GM18519 (cell line): Measurements from ENCODE around the gene LPO.

Source experiments
- ATAC-seq: cut with Tn5 transposase; IDR thresholded peaks from one replicate; pipeline ENCODE4 v1.9.1; 2021; ENCODE audit warnings: mild to moderate bottlenecking, moderate library complexity; ENCODE audit not compliant: unreplicated experiment, low FRiP score

LPO gene

DNA sequence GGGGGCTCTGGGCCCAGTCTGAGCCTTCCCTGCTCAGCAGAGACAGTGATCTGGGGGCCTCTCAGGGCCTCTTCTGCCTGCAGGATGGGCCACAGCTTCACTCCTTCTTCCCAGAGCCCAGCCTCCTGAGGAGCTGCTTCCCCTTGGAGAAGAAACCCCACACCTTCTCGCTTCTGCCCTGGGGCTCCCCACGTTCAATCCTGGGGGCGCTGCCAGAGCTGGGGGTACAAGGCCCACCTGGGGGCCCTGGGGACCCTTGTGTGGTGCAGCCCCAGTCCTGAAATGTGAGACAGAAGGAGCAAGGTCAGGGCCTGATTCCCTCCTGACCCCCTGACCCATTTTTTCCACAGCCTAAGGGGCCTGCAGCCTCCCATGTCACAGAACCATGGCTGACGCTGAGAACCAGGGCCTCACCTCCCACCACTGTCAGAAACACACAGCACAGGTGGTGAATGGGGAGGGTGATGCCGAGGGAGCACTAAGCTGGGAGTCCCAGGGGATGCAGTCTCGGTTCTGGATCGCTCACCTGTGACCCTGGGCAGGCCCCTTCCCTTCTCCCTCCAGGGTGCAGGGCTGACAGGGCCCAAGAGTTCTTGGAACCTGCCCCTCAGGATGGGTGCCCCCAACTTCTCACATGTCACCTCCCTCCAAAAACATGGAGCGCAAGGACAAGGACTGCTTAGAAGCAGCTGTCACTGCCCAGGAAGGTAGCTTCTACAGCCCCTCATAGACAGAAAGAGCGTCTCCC lies 64.0 kb downstream of the LPO start:
- ATAC-seq = no peak

DNA sequence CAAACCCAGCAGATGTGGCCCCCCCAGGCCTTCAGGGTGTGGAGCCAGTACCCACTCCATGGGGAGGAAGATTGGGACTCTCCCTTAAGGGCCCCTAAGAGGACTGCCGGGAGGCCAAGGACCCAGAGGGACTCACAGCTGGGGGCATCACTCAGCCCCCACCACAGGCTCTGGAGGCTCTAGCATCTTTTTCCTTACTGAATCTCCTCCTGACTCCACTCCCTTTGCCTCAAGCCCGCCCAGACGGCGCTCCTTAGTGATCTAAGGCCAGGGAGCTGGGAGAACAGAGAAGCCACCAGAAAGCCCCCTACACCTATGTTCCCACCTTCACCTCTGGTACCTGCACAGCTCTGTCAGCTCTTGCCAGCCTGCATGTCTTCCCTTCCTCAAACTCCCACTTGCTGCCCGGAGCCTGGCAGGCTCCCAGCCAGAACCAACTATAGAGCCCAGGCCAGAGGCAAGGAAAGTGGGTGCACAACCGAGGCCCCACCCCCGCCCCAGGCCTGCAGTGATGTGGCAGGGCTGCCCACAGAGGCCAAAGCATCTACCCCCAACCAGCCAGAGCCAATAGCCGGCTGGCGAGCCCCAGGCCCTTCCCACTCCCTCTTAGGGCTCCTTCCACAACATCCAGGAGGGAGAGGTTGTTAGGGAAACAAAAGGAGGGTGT lies 64.7 kb downstream of the LPO start:
- ATAC-seq = no peak

DNA sequence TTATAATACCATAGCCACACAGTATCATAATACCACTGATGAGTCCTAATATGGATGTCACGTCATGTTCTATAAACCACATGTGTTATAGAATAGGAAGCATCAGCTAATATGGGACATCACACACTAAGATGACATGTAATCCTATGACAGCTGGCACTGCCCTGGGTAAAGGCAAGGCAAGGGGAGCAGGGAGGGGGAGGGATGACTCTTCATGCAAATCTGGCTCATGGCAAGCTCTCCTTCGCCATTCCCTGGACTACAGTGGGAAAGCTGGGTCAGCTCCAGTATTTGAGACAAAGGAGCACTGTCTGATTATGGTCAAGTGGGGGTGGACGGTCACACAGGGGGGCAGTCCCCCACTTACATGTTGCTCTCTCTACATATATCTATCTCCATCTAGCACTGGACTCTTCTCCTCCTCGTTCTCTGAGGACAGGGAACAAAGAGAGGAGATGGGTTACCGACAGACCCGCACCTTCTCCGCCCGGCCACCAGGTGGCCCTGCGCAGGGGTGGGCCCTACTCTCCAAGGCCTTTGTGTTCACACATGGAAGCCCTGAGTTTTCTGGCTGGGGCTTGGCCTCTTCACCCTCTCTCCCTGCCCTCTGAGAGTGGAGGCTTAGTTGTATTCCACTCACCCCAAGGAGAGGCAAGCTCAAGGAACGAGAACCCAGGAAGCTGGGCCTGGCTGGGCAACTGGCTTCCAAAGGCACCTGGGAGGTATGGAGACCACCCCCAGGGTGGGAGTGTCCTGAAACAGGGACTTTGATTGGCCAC lies 65.8 kb downstream of the LPO start:
- ATAC-seq = no peak

DNA sequence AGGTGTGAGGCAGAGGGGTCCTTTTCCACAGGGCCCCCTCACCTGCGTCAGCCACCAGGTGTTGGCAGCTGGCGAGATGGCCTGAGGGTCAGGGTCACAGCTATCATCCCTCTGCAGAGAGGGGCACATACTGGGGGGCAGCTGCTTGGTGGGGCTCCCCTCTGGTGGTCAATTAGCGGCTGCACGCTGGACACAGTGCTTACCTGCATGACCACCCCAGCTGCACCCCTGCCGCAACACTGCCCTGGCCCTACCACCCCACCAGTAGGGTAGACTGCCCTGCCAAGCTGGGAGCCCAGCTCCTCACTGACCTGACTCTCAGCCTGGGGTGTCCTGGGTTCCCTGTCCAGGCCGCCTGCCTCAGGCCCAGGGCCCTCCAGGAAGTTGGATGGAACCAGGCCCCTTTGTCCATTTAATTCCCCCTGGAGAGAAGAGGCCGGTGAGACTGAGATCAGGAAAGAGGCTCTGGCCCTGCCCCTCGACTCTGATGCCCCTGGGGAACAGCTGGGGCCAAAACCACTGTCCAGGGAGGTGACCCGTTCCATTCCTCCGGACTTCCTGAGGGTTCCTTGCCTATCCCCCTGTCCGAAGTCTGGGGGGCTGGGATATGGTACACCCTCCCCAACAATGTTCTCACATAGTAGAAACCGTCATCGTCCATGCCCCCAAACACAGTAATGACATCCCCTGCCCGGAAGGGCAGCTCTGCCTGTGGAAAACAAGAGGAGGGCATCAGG lies 66.5 kb downstream of the LPO start:
- no peak for ATAC-seq

DNA sequence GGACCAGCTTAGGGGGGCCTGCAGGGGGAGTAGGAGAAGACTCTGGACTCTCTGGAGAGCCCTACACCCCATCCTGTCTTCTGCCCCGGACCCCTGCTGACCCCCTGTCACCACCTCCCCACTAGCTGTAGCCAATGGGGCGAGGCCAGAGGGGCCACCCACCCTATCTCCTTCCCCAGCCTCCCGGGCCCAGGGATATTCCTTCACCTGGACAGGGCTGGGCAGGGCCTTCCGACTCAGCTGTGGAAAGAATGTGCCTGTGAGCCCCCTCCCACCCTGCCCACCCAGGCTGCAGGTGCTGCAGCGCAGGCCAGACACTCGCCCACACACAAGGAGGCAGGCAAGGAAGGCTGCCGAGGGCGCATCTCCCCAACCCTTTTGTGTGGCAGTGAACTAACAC lies 67.2 kb downstream of the LPO start:
- ATAC-seq = no peak

DNA sequence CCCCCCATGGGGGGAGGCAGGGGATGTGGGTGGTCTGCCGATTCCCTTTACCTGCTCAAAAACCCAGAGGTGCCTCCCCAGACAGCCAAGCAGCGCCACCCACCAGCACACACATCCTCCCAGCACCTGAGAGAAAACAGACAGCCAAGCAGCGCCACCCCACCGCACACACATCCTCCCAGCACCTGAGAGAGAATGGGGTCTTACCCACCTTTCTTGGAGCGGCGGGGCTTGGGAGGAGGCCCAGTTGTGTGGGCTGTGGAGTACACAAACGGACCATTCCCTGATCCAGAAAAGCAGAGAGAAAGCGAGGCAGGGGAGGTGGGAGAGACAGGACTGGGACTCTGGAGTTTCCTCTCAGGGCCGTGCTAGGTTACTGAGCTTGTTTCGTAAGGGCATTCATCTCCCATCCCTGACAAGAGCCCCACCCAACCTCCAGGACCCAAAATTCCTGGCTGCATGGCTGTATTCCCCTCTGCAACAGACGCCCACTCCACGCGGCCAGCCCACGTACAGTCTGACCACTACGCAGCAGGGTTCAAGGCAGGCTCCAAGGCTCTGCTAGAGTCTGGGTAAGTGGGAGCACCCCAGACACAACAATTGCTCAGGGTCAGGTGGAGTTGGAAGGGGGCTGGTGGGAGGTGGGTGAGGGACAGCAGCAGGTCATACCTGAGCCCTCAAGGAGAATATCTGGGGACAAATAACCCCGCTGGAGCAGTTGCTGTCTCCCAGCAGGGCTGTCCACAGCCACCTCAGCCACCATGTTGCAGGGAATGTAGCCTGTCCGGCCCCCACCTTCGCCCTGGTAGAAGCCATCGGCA lies 68.0 kb downstream of the LPO start:
- ATAC-seq = no peak

DNA sequence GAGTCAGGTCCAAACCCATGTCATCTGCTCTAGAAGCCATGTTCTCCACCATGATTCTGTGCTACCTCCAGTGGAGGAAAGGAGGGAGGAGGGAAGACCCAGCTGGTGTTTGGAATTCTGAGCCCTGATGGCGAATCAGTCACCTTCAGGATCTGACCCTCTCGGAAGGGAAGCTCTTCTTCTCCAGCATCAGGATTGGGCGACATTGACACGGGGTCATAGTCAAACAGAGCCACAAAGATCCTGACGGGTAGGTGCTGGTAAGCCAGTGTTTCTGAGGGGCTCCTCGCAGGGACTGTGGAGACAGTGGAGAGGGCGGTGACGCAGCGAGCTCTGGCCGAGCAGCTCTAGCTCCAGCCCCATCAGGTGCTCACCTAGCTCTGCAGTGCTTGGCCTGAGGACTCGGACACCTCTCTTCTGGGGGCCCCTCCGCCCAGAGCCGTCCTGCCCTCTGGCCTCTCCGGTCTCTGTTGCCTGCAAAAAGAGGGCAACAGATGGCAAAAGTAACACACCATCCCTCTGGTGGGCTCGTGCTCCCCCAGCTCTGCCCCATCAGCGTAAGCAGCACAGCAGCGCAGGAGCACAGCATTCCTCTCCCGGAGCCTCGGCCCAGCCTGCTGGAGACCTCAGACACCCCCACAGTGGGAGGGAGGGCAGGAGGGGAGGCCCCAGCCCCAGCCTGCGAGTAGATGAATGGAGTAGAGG lies 69.2 kb downstream of the LPO start:
- ATAC-seq = no peak

DNA sequence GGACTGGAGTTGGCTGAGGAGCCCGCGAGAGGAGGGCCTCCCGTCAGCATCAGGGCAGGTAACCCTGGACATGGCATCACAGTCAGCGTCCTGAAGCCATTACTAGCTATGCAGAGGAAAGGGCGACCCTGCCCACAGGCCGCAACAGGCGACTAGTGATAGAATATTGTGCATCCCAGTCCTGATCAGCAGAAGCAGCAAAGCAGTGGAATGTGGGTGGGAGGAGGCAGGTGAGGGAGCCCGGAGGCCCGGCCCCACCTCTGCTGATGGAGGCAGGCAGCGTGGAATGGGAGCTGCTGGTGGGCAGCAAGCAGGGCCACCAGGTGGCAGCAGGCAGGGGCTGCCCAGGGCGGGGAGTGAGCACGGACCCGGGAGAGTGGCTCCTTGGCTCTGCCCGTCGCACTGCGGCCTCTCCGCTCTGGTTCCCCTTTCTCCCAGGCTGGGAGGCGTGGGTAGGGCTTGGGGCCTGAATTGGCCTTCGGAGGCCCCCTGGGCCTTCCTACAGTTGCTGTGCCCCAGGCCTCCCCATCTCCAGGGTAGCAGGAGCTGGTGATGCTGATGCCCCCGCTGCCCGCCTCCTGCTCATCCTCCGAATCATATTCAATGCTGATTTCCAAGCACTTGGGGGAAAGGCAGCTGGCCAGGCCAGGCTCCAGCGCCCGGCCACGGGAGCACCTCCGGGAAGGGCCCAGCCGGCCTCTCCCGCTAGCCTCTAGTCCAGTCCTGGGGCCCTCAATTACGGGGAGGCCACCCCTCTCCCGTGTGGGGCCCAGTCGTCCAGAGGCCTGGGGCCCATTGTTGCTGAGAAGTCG lies 70.0 kb downstream of the LPO start:
- ATAC-seq = no peak

DNA sequence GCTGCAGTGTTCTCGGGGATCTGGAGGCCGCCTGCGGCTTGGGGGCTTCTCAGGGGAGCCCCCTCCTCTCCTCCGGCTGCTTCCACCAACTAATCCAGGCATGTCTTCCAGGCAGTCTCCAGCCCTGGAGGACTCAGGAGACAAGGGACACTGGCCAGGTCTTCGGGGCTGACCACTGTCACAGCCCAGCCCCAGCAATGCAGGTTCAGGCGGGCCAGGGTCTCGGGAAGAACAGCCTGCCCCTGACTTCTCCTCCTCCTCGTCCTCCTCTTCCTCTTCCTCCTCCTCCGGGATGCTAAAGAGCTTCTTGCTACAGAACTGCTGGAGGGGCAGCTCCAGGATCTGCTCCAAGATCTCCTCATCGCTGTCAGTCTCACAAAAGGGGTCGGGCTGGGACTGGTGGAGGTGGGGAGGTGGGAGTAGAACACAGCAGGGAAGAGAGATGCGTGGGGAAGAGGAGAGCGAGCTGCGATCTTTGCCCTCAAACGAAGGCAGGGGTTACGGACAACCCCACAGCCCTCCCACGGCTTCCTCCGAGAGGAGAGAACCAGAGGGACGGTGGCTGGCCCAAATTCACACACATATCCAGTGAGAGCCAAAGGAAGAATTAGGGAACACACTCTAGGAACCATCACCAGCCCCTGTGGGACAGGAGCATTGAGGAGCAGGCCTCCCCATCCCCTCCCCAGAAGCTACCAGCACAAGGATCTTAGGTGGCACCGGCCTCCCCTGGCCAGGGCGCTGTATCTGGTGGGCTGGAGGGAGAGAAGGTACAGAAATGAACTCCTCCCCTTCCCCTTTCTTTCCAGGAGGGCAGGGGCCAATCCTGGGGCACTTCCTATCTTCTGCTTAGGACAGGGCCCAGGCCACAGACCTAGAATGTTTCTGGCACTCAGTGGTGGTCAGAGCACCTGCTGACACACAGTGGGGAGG lies 70.9 kb downstream of the LPO start:
- no peak for ATAC-seq

DNA sequence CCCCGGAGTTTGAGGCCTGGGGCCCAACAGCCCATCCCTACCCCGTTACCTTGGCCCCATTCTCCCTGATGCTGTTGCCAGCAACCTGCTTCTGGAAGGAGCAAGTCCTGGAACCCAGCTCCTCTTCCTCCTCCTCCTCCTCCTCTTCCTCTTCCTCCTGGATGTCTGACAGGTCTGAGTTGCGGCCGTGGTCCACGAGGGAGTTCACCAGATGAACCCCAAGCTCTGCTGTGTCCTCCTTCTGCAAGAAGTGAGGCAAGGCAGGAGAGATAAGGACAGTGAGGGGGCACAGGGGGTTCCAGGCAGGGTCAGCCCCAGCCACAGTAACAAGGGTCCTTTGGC lies 71.5 kb downstream of the LPO start:
- no peak for ATAC-seq

DNA sequence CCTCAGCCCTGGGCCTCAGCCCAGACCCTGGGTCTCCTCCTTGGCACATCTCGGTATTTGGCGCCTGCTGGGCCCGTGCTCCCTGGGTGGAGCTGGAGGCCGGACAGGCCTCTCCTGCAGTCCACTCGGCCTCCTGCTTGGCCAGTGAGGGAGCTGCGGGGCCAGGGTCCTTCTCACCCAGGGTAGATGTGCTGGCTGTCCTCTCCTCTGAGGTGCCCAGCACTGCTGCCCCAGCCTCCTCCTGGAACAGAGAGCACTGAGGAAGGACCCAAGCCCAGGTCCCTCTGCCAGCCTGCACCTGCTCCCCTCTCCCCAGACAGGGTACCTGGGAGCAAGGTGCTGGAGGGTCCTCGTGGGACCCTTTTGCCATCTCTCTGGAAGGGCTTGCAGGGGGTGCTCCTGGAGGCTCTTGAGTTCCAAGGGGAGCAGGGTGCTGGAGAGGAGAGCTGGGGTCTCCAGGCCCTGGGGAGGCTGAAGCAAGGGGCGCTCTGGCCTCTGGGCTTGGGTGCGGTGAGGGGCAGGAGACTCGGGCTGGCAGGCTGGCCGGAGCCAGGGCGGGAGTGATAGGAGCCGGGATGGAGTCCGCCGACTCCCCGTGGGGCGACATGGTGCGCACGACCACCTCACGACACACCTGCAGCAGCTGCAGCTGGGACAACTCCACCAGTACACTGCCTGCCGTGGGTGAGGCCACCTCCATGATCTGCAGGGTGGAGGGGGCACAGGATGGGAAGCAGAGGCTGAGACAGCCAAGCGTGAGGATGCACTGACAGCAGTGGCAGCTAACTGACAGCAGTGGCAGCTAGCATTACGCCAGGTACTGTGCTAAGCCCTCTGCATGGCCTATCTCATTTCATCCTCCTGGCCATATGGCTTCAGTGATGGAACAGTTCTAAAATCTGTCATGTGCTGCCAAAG lies 72.4 kb downstream of the LPO start:
- ATAC-seq = no peak

DNA sequence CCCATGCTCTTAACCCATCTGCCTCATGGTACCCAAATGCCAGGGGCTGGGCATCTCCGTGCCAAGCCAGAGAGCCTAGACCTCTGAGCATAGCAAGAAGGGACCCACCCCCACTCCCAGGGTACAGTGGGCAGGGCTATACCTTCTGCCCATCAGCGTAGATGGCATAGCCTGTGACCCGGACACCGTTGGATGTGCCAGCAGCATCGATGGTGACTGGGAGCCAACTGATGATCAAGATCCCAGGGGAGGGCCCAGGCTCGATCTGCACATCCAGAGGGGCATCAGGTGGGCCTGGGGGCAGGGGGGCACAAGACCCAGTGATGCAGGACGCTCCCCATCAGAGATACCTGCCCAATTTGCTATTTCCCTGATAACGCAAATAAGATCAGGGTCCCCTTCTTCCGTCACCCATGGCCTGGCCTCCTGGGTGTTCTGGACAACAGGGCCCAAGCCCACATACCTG lies 73.1 kb downstream of the LPO start:
- ATAC-seq = no peak

DNA sequence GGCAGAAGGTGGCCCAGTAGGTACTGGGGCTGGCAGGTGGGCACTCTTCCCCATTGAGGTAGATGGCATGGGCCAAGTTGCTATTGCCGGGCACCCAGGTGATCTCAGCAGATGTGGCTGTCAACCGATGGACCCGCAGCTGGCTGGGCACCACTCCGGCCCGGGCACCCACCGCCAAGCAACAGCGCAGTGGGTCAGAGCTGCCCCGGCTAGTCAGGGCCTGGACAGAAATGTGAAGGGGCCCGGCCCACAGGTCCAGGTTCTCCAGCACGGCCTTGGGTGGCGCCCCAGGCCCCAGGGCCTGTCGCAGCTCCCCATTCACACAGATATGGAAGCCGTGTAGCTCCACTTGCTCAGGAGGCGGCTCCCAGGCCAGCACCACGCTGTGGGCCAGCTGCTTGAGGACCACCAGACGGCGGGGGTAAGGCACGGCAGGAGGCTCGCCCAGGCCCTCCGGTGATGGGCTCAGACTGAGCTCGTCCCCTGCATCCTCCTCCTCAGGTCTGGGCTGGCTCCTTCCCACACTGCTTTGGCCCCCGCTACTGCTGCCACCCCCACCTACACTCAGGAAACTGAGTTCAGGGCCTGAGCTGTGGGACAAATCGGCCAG lies 73.7 kb downstream of the LPO start:
- no peak for ATAC-seq

DNA sequence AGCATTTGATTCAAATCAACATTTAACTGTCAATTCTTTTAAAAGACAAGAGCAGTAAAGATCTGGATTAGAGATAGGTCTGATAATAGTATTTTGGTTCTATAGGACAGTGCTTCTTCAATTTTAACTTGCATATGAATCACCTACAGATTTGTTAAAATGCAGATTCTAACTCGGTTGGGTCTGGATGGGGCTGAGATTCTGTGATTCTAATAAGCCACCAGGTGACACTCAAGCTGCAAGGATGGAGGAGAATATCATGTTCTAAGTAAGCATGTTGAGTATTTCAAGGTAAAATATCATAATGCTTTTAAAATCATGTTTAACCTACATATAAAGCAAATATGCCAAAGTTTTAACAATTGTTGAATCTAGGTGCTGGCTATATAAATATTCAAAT lies 74.4 kb downstream of the LPO start:
- no peak for ATAC-seq

DNA sequence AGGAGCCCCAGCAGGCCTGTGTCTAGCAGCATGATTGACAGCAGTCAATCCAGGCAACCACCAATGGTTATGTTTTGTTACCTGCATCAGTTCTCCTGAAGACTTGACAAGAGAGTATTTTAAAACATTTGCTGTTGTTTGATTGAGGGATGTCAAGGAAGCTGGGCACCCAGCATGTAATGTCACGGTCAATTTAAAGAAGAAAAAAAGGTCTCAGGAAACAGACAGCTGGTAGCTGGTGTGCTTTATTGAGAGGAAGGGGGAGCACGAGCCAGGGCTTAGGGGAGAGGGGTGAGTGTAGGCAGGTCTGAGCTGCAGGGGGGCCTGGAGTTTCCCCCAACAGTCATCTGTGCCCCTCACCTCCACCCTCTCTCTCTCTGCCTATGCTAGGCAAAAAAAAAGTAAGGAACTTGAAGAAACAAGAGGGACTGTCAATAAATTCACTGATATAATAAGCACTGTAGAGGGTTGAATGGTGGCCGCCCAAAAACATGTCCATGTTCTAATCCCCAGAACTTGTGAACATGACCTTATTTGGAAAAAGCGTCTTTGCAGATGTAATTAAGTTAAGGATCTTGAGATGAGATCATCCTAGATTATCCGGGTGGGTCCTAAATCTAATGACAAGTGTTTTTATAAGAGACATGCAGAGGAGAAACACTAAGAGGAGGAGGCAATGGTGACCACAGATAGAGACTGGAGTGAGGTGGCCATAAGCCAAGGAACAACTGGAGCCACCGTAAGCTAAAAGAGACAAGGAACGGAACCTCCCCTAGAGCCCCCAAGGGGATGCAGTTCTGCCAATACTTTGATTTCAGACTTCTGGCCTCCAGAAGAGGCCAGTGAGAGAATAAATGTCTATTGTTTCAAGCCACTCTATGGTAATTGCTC lies 75.7 kb downstream of the LPO start:
- no peak for ATAC-seq
